ENCODE results near the gene ASAP2.

The ASAP2 gene

GRCh38 chr2:9236045-9236344, 29.4 kb downstream of the ASAP2 start:
- H3K36me3 ChIP-seq (ENCODE audit: control insufficient read depth, insufficient read depth, low read length, severe bottlenecking), result no peaks in the 10 kb centered on the region
- no peaks in the 10 kb centered on the region for H3K9me3 ChIP-seq (ENCODE audit: control insufficient read depth, low read length)
- no peak for DNase-seq (ENCODE audit: low read depth)
- H3K27me3 ChIP-seq (replicated peaks; ENCODE audit: control insufficient read depth, insufficient read depth, low read length), result no peaks in the 10 kb centered on the region
- H3K4me1 ChIP-seq (ENCODE audit: control insufficient read depth, insufficient read depth, low read length), result peaks cover 63% of the 10 kb centered on the region
- H3K4me3 ChIP-seq (ENCODE audit: low read length), result no peak overlapping the region
- H3K9ac ChIP-seq (ENCODE audit: low read length), result no peak overlapping the region

- Histone ChIP-seq H3K4me3 (ENCODE audit: low read length) (peak overlapping the region; percentile 62), H3K4me1 (ENCODE audit: control insufficient read depth, insufficient read depth, low read length) (peaks cover 70% of the 10 kb centered on the region), H3K27me3 (replicated peaks; ENCODE audit: control insufficient read depth, insufficient read depth, low read length) (no peaks in the 10 kb centered on the region), H3K36me3 (ENCODE audit: control insufficient read depth, insufficient read depth, low read length, severe bottlenecking) (no peaks in the 10 kb centered on the region), H3K9ac (ENCODE audit: low read length) (peak overlapping the region; percentile 67), H3K9me3 (ENCODE audit: control insufficient read depth, low read length) (no peaks in the 10 kb centered on the region)
- no peak for DNase-seq (ENCODE audit: low read depth)
Measured at GRCh38 chr2:9236867-9237266, 30.3 kb downstream of the ASAP2 start.

GRCh38 chr2:9237831-9238230, 31.2 kb downstream of the ASAP2 start:
- Histone ChIP-seq H3K27me3 (replicated peaks; ENCODE audit: control insufficient read depth, insufficient read depth, low read length) (no peaks in the 10 kb centered on the region), H3K4me3 (ENCODE audit: low read length) (no peak overlapping the region), H3K4me1 (ENCODE audit: control insufficient read depth, insufficient read depth, low read length) (peaks cover 66% of the 10 kb centered on the region)

GRCh38 chr2:9238591-9239326, 32.1 kb downstream of the ASAP2 start:
- no peaks in the 10 kb centered on the region for H3K36me3 ChIP-seq (ENCODE audit: control insufficient read depth, insufficient read depth, low read length, severe bottlenecking)
- no peaks in the 10 kb centered on the region for H3K9me3 ChIP-seq (ENCODE audit: control insufficient read depth, low read length)
- H3K9ac ChIP-seq (ENCODE audit: low read length), result no peak overlapping the region
- H3K4me3 ChIP-seq (ENCODE audit: low read length), result no peak overlapping the region
- DNase-seq (ENCODE audit: low read depth), result no peak
- peaks cover 62% of the 10 kb centered on the region for H3K4me1 ChIP-seq (ENCODE audit: control insufficient read depth, insufficient read depth, low read length)
- H3K27me3 ChIP-seq (replicated peaks; ENCODE audit: control insufficient read depth, insufficient read depth, low read length), result no peaks in the 10 kb centered on the region

More at GRCh38 chr2:9237831-9238230, 31.2 kb downstream of the ASAP2 start:
- Histone ChIP-seq H3K9me3 (ENCODE audit: control insufficient read depth, low read length) (no peaks in the 10 kb centered on the region), H3K9ac (ENCODE audit: low read length) (no peak overlapping the region), H3K36me3 (ENCODE audit: control insufficient read depth, insufficient read depth, low read length, severe bottlenecking) (no peaks in the 10 kb centered on the region)
- no peak for DNase-seq (ENCODE audit: low read depth)

- no peaks in the 10 kb centered on the region for H3K9me3 ChIP-seq (ENCODE audit: control insufficient read depth, low read length)
- H3K9ac ChIP-seq (ENCODE audit: low read length), result no peak overlapping the region
- H3K4me1 ChIP-seq (ENCODE audit: control insufficient read depth, insufficient read depth, low read length), result peaks cover 55% of the 10 kb centered on the region
- no peaks in the 10 kb centered on the region for H3K36me3 ChIP-seq (ENCODE audit: control insufficient read depth, insufficient read depth, low read length, severe bottlenecking)
- no peaks in the 10 kb centered on the region for H3K27me3 ChIP-seq (replicated peaks; ENCODE audit: control insufficient read depth, insufficient read depth, low read length)
- H3K4me3 ChIP-seq (ENCODE audit: low read length), result no peak overlapping the region
- DNase-seq (ENCODE audit: low read depth), result no peak
Measured at GRCh38 chr2:9239616-9240015, 33.0 kb downstream of the ASAP2 start.

- Histone ChIP-seq H3K4me1 (ENCODE audit: control insufficient read depth, insufficient read depth, low read length) (peaks cover 43% of the 10 kb centered on the region), H3K9ac (ENCODE audit: low read length) (no peak overlapping the region), H3K4me3 (ENCODE audit: low read length) (no peak overlapping the region), H3K36me3 (ENCODE audit: control insufficient read depth, insufficient read depth, low read length, severe bottlenecking) (no peaks in the 10 kb centered on the region), H3K27me3 (replicated peaks; ENCODE audit: control insufficient read depth, insufficient read depth, low read length) (no peaks in the 10 kb centered on the region), H3K9me3 (ENCODE audit: control insufficient read depth, low read length) (no peaks in the 10 kb centered on the region)
- no peak for DNase-seq (ENCODE audit: low read depth)
Measured at GRCh38 chr2:9240745-9241144, 34.1 kb downstream of the ASAP2 start.

GRCh38 chr2:9241233-9241632, 34.6 kb downstream of the ASAP2 start:
- H3K4me3 ChIP-seq (ENCODE audit: low read length), result no peak overlapping the region
- DNase-seq (ENCODE audit: low read depth), result no peak
- H3K4me1 ChIP-seq (ENCODE audit: control insufficient read depth, insufficient read depth, low read length), result peaks cover 39% of the 10 kb centered on the region
- H3K9ac ChIP-seq (ENCODE audit: low read length), result no peak overlapping the region
- H3K27me3 ChIP-seq (replicated peaks; ENCODE audit: control insufficient read depth, insufficient read depth, low read length), result no peaks in the 10 kb centered on the region
- H3K9me3 ChIP-seq (ENCODE audit: control insufficient read depth, low read length), result no peaks in the 10 kb centered on the region
- H3K36me3 ChIP-seq (ENCODE audit: control insufficient read depth, insufficient read depth, low read length, severe bottlenecking), result no peaks in the 10 kb centered on the region

- Histone ChIP-seq H3K36me3 (ENCODE audit: control insufficient read depth, insufficient read depth, low read length, severe bottlenecking) (no peaks in the 10 kb centered on the region), H3K27me3 (replicated peaks; ENCODE audit: control insufficient read depth, insufficient read depth, low read length) (no peaks in the 10 kb centered on the region), H3K9ac (ENCODE audit: low read length) (no peak overlapping the region), H3K4me1 (ENCODE audit: control insufficient read depth, insufficient read depth, low read length) (peaks cover 28% of the 10 kb centered on the region), H3K4me3 (ENCODE audit: low read length) (no peak overlapping the region), H3K9me3 (ENCODE audit: control insufficient read depth, low read length) (no peaks in the 10 kb centered on the region)
- peak; percentile 53 for DNase-seq (ENCODE audit: low read depth)
Measured at GRCh38 chr2:9243357-9243756, 36.7 kb downstream of the ASAP2 start.

GRCh38 chr2:9244985-9245544, 38.5 kb downstream of the ASAP2 start:
- Histone ChIP-seq H3K9ac (ENCODE audit: low read length) (no peak overlapping the region), H3K36me3 (ENCODE audit: control insufficient read depth, insufficient read depth, low read length, severe bottlenecking) (no peaks in the 10 kb centered on the region), H3K4me1 (ENCODE audit: control insufficient read depth, insufficient read depth, low read length) (peaks cover 35% of the 10 kb centered on the region), H3K27me3 (replicated peaks; ENCODE audit: control insufficient read depth, insufficient read depth, low read length) (no peaks in the 10 kb centered on the region), H3K9me3 (ENCODE audit: control insufficient read depth, low read length) (no peaks in the 10 kb centered on the region), H3K4me3 (ENCODE audit: low read length) (no peak overlapping the region)
- no peak for DNase-seq (ENCODE audit: low read depth)

- no peak for DNase-seq (ENCODE audit: low read depth)
- no peaks in the 10 kb centered on the region for H3K36me3 ChIP-seq (ENCODE audit: control insufficient read depth, insufficient read depth, low read length, severe bottlenecking)
- no peak overlapping the region for H3K9ac ChIP-seq (ENCODE audit: low read length)
Measured at GRCh38 chr2:9247177-9247576, 40.6 kb downstream of the ASAP2 start.

GRCh38 chr2:9247786-9248185, 41.2 kb downstream of the ASAP2 start:
- no peak for DNase-seq (ENCODE audit: low read depth)
- Histone ChIP-seq H3K9ac (ENCODE audit: low read length) (no peak overlapping the region), H3K4me3 (ENCODE audit: low read length) (no peak overlapping the region)

More at GRCh38 chr2:9247177-9247576, 40.6 kb downstream of the ASAP2 start:
- Histone ChIP-seq H3K27me3 (replicated peaks; ENCODE audit: control insufficient read depth, insufficient read depth, low read length) (no peaks in the 10 kb centered on the region), H3K4me3 (ENCODE audit: low read length) (no peak overlapping the region), H3K4me1 (ENCODE audit: control insufficient read depth, insufficient read depth, low read length) (peaks cover 44% of the 10 kb centered on the region), H3K9me3 (ENCODE audit: control insufficient read depth, low read length) (no peaks in the 10 kb centered on the region)

GRCh38 chr2:9248363-9248762, 41.8 kb downstream of the ASAP2 start:
- Histone ChIP-seq H3K4me3 (ENCODE audit: low read length) (no peak overlapping the region), H3K27me3 (replicated peaks; ENCODE audit: control insufficient read depth, insufficient read depth, low read length) (no peaks in the 10 kb centered on the region), H3K4me1 (ENCODE audit: control insufficient read depth, insufficient read depth, low read length) (peaks cover 46% of the 10 kb centered on the region), H3K9me3 (ENCODE audit: control insufficient read depth, low read length) (no peaks in the 10 kb centered on the region), H3K9ac (ENCODE audit: low read length) (no peak overlapping the region), H3K36me3 (ENCODE audit: control insufficient read depth, insufficient read depth, low read length, severe bottlenecking) (no peaks in the 10 kb centered on the region)
- no peak for DNase-seq (ENCODE audit: low read depth)

More at GRCh38 chr2:9247786-9248185, 41.2 kb downstream of the ASAP2 start:
- Histone ChIP-seq H3K36me3 (ENCODE audit: control insufficient read depth, insufficient read depth, low read length, severe bottlenecking) (no peaks in the 10 kb centered on the region), H3K4me1 (ENCODE audit: control insufficient read depth, insufficient read depth, low read length) (peaks cover 46% of the 10 kb centered on the region), H3K9me3 (ENCODE audit: control insufficient read depth, low read length) (no peaks in the 10 kb centered on the region), H3K27me3 (replicated peaks; ENCODE audit: control insufficient read depth, insufficient read depth, low read length) (no peaks in the 10 kb centered on the region)
